ENCODE data around the gene CAPN11.
A peak's percentile ranks its signal among the peaks of the same experiment; 100 is the strongest.

Gene CAPN11

GRCh38 chr6:44158770-44159228 is at the start of gene CAPN11:
CAPN11 (plus strand) TSS chr6:44158820; CDS start chr6:44158849, 29 bp downstream.
- DNase-seq: no peak

GRCh38 chr6:44109212-44109611 is 49.4 kb upstream of the CAPN11 start:
- DNase-seq: no peak

- DNase-seq: no peak
These were observed 48.5 kb upstream of the CAPN11 start for GRCh38 chr6:44110005-44110676.

- no peak for DNase-seq
These were observed 47.7 kb upstream of the CAPN11 start for GRCh38 chr6:44110966-44111365.

- no peak for DNase-seq
These were observed 46.9 kb upstream of the CAPN11 start for GRCh38 chr6:44111434-44112417.

- DNase-seq: no peak
These were observed 45.2 kb upstream of the CAPN11 start for GRCh38 chr6:44113414-44113813.

- no peak for DNase-seq
These were observed 42.8 kb upstream of the CAPN11 start for GRCh38 chr6:44115866-44116265.

GRCh38 chr6:44116641-44117382 is 41.8 kb upstream of the CAPN11 start:
- DNase-seq: no peak

- DNase-seq: no peak
These were observed 41.1 kb upstream of the CAPN11 start for GRCh38 chr6:44117397-44118128.

GRCh38 chr6:44119704-44120262 is 38.8 kb upstream of the CAPN11 start:
- DNase-seq: no peak

- DNase-seq: no peak
These were observed 37.8 kb upstream of the CAPN11 start for GRCh38 chr6:44120692-44121443.

GRCh38 chr6:44122801-44123200 is 35.8 kb upstream of the CAPN11 start:
- DNase-seq: no peak

GRCh38 chr6:44123544-44123943 is 35.1 kb upstream of the CAPN11 start:
- no peak for DNase-seq

GRCh38 chr6:44126320-44127149 is 32.1 kb upstream of the CAPN11 start:
- peak; percentile 71 for DNase-seq

GRCh38 chr6:44127186-44128019 is 31.2 kb upstream of the CAPN11 start, which contains the start of the genes MRPL14 and TMEM63B:
MRPL14 (minus strand) TSS chr6:44127452; CDS start chr6:44116611, 10,841 bp downstream.
TMEM63B (plus strand) TSS chr6:44127554; CDS start chr6:44134585, 7,031 bp downstream.
- peak; percentile 83 for DNase-seq

- DNase-seq: peak; percentile 65
These were observed 30.4 kb upstream of the CAPN11 start for GRCh38 chr6:44128020-44128917.

- DNase-seq: no peak
These were observed 28.7 kb upstream of the CAPN11 start for GRCh38 chr6:44129841-44130322.

- DNase-seq: no peak
These were observed 26.7 kb upstream of the CAPN11 start for GRCh38 chr6:44131892-44132291.
